Sigmoid colon (tissue), 7 donors: ENCODE data around the gene HK1. TPM values are rescaled to one million over a fixed set of nuclear protein-coding genes. Genes with fewer than 3 reads are reported as not detected.

Source experiments
- DNase-seq: peaks from one replicate; pipeline ENCODE4 v3.0.0-alpha.2; 2019
- H3K27ac ChIP-seq, 4 donors: fragments of 200-600 bp; sonication (generic); one replicate each; pipeline ENCODE4 v1.5.1; 2016 to 2019; ENCODE audit warnings: mild to moderate bottlenecking in 1 of 4
- H3K27me3 ChIP-seq, 3 donors: fragments of 200-600 bp; sonication (generic); one replicate each; pipeline ENCODE4 v1.5.1; 2019; ENCODE audit warnings: mild to moderate bottlenecking in 1 of 3
- H3K36me3 ChIP-seq, 4 donors: fragments of 200-600 bp; sonication (generic); one replicate each; pipeline ENCODE4 v1.5.1; 2016 to 2019
- H3K4me1 ChIP-seq, 4 donors: fragments of 200-600 bp; sonication (generic); one replicate each; pipeline ENCODE4 v1.5.1; 2017 to 2019
- H3K4me3 ChIP-seq, 4 donors: fragments of 200-600 bp; sonication (generic); one replicate each; pipeline ENCODE4 v1.5.1; 2017 to 2019; ENCODE audit warnings: mild to moderate bottlenecking in 2 of 4, moderate library complexity in 1 of 4
- H3K9me3 ChIP-seq, 4 donors: fragments of 200-600 bp in 3 of 4; sonication (generic) in 3 of 4; one replicate each; pipeline versions ENCODE4 v1.5.1 to v1.6.1; 2013 to 2019
- CTCF ChIP-seq, 4 experiments: fragments of 450-650 bp in 3 of 4; fragments of 200-600 bp in 1 of 4; IDR thresholded peaks; one replicate each; pipeline ENCODE4 v1.5.1; 2016 to 2019; ENCODE audit warnings: antibody characterized with exemption in 4 of 4, mild to moderate bottlenecking in 3 of 4, moderate library complexity in 2 of 4
- EP300 ChIP-seq, 4 donors: sonication (generic); formaldehyde crosslinking; IDR thresholded peaks; one replicate each; pipeline ENCODE4 v1.6.1; 2017; ENCODE audit warnings: antibody characterized with exemption in 4 of 4
- POLR2A ChIP-seq, 2 donors: fragments of 450-650 bp; IDR thresholded peaks; one replicate each; pipeline ENCODE4 v1.6.1; 2016; ENCODE audit warnings: antibody characterized with exemption in 2 of 2, mild to moderate bottlenecking in 2 of 2, moderate library complexity in 2 of 2
- POLR2AphosphoS5 ChIP-seq, 4 donors: sonication (generic); formaldehyde crosslinking; IDR thresholded peaks; one replicate each; pipeline ENCODE4 v1.6.1; 2017; ENCODE audit warnings: antibody characterized with exemption in 4 of 4
- WGBS, 2 donors: extraction: QIAGEN DNeasy Blood & Tissue Kit; methylation state at CpG; one replicate each; pipeline ENCODE4 v1.1.7; 2013; 5-methylcytosine and 5-hydroxymethylcytosine counted together
- intact Hi-C: fragments of 100-400 bp; cut with DNase I; formaldehyde crosslinking; loops from one replicate; pipeline ENCODE4 v1.15.1; 2023
- polyA plus RNA-seq, 3 donors: library from polyadenylated mRNA; stranded (reverse); fragments of 200-250 nt; gene quantifications; one replicate each; pipeline ENCODE4 v1.2.3, GENCODE V29; 2013
- total RNA-seq, 4 donors: library from RNA; depleted of rRNA; stranded (reverse); fragments of >200 nt; gene quantifications; one replicate each; pipeline ENCODE4 v1.1.0, GENCODE V29; 2016
- donor health status: healthy with polysubstance abuse.
- donor health status: Bipolar disorder and iron deficiency.
- donor health status: healthy.

HK1 gene
- total and polyA plus RNA-seq, 7 donors, result 23.4 to 74.9 (median 65.8) TPM

GRCh38 chr10:69336952-69337295, 58.6 kb downstream of the HK1 start:
- peak overlapping the region in 3 of 4 donors; percentile 59 to 69 (median 65) for H3K27ac ChIP-seq
- peaks cover 0 to 92% (median 75%) of the 10 kb centered on the region in 4 donors for H3K4me1 ChIP-seq
- 90 to 94% methylated on average over 2 of the region's 2 CpGs for WGBS, 2 donors
- intact Hi-C loops, result no loop called here
- no peak overlapping the region for H3K4me3 ChIP-seq
- no peaks in the 10 kb centered on the region for H3K27me3 ChIP-seq
- no peaks in the 10 kb centered on the region for H3K9me3 ChIP-seq
- no peak for DNase-seq
- TF ChIP-seq CTCF (IDR thresholded peaks at IDR 0.05) (no peak), POLR2A (IDR thresholded peaks at IDR 0.05) (no peak), POLR2AphosphoS5 (IDR thresholded peaks at IDR 0.05) (no peak), EP300 (IDR thresholded peaks at IDR 0.05) (no peak)
- H3K36me3 ChIP-seq, result no peaks in the 10 kb centered on the region

GRCh38 chr10:69337296-69338132, 59.2 kb downstream of the HK1 start:
- intact Hi-C loops, result no loop called here
- Histone ChIP-seq H3K27ac (peak overlapping the region; percentile 45 to 69 (median 62)), H3K4me3 (no peak overlapping the region), H3K27me3 (no peaks in the 10 kb centered on the region), H3K4me1 (peaks cover 0 to 86% (median 69%) of the 10 kb centered on the region in 4 donors), H3K36me3 (no peaks in the 10 kb centered on the region), H3K9me3 (no peaks in the 10 kb centered on the region)
- no peak for TF ChIP-seq POLR2A (IDR thresholded peaks at IDR 0.05)
- no peak for TF ChIP-seq CTCF (IDR thresholded peaks at IDR 0.05)
- TF ChIP-seq EP300 (IDR thresholded peaks at IDR 0.05), result no peak
- TF ChIP-seq POLR2AphosphoS5 (IDR thresholded peaks at IDR 0.05), result peak in 1 of 4 donors; percentile 28
- WGBS, 2 donors, result 74 to 79% methylated on average over 16 of the region's 16 CpGs
- no peak for DNase-seq

DNA sequence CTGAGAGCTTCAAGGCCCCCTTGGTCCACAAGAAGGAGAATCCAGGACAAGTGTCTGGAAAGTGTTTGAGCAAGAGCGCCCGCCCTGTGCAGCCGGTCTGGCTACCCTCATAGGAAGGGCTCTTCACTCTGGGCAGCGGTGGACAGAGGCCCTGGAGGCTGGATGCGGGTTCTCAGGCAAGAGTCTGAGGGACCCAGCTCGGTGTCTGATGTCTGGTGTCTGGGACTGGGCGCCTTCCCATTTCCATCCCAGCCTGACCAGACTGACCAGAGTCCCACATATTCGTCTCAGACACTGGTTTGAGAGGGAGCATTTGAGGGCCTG, 59.8 kb downstream of the HK1 start:
- Histone ChIP-seq H3K27ac (peak overlapping the region; percentile 45 to 69 (median 62)), H3K27me3 (no peaks in the 10 kb centered on the region), H3K36me3 (no peaks in the 10 kb centered on the region), H3K4me3 (no peak overlapping the region), H3K4me1 (peaks cover 0 to 80% (median 65%) of the 10 kb centered on the region in 4 donors), H3K9me3 (no peaks in the 10 kb centered on the region)
- TF ChIP-seq POLR2A (IDR thresholded peaks at IDR 0.05), result no peak
- TF ChIP-seq POLR2AphosphoS5 (IDR thresholded peaks at IDR 0.05), result no peak
- no peak for TF ChIP-seq EP300 (IDR thresholded peaks at IDR 0.05)
- no peak for TF ChIP-seq CTCF (IDR thresholded peaks at IDR 0.05)
- 91 to 95% methylated on average over 8 of the region's 8 CpGs for WGBS, 2 donors
- intact Hi-C loops, result no loop called here
- no peak for DNase-seq

DNA sequence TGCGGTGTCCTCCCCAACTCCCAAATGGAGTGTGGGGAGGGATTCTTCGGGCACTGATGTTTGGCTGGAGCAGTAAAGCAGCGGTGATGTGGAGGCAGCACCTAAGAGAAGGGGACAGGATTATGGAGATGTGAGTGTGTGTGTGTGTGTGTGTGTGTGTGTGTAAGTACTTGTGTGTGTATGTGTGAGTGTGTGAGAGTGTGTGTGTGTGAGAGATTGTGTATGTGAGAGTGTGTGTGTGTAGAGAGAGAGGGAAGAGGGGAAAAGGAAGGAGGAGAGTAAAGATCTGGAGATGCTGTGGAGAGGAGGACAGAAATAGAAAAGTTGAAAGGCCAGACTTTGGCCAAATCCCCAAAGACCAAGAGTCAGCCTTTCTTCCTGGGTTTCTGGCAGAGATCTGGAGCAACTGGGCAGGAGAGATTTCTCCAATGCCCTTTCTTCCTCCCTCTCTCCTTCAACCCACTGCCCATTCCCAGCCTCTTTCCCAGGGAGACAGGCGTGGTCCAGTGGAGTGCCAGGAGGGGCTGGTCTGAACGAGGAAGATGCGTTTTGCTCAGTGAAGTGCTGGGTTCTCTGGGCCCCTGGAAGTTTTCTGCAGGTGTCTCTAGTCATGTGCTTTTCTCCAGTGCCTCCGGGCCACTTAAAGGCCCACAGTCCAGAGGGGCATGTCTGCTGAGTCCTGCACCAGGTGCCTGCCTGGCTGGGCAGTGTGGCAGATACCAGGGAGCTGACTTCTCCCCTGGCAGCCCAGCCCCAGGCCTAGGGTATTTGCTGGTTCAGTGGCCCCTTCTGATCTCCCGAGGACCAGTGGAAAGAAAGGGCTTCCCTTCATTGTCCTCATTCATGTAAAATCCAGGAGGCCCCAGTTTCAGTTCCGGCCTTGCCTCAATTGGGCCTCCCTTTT, 60.5 kb downstream of the HK1 start:
- DNase-seq, result no peak
- Histone ChIP-seq H3K9me3 (no peaks in the 10 kb centered on the region), H3K27ac (peak overlapping the region; percentile 45 to 69 (median 62)), H3K4me3 (no peak overlapping the region), H3K4me1 (peaks cover 0 to 73% (median 59%) of the 10 kb centered on the region in 4 donors), H3K36me3 (peaks cover 0 to 3% (median under 1%) of the 10 kb centered on the region in 4 donors), H3K27me3 (no peaks in the 10 kb centered on the region)
- TF ChIP-seq EP300 (IDR thresholded peaks at IDR 0.05) (no peak), CTCF (IDR thresholded peaks at IDR 0.05) (no peak), POLR2A (IDR thresholded peaks at IDR 0.05) (no peak), POLR2AphosphoS5 (IDR thresholded peaks at IDR 0.05) (no peak)
- intact Hi-C loops, result no loop called here
- WGBS, 2 donors, result 70 to 75% methylated on average over 9 of the region's 9 CpGs
